Upper lobe of left lung (tissue), 6 donors: ENCODE measurements around the gene PPP2R2C. TPM values are rescaled to one million over a fixed set of nuclear protein-coding genes. Genes with fewer than 3 reads are reported as not detected.

Experiments used
- ATAC-seq, 2 donors: fragments of 200-7000 bp; cut with Tn5 transposase; one replicate each; pipeline ENCODE4 v1.9.1; 2022; ENCODE audit warnings: mild to moderate bottlenecking in 2 of 2, moderate library complexity in 2 of 2; ENCODE audit not compliant: low FRiP score in 2 of 2
- DNase-seq, 2 donors: peaks; one replicate each; pipeline ENCODE4 v3.0.0-alpha.2; 2019 to 2020
- H3K27ac ChIP-seq, 4 donors: fragments of 200-600 bp; sonication (generic); one replicate each; pipeline ENCODE4 v1.5.1; 2016 to 2019
- H3K27me3 ChIP-seq, 4 donors: fragments of 200-600 bp; sonication (generic); one replicate each; pipeline ENCODE4 v1.5.1; 2017 to 2019
- H3K36me3 ChIP-seq, 4 donors: fragments of 200-600 bp; sonication (generic); one replicate each; pipeline ENCODE4 v1.5.1; 2016 to 2019
- H3K4me1 ChIP-seq, 4 donors: fragments of 200-600 bp; sonication (generic); one replicate each; pipeline ENCODE4 v1.5.1; 2018 to 2019
- H3K4me3 ChIP-seq, 4 donors: fragments of 200-600 bp; sonication (generic); one replicate each; pipeline ENCODE4 v1.5.1; 2017 to 2019; ENCODE audit warnings: mild to moderate bottlenecking in 2 of 4, moderate library complexity in 1 of 4
- H3K9me3 ChIP-seq, 4 donors: fragments of 200-600 bp; sonication (generic); one replicate each; pipeline ENCODE4 v1.5.1; 2018 to 2019
- CTCF ChIP-seq, 6 experiments: fragments of 450-650 bp in 4 of 6; fragments of 200-600 bp in 2 of 6; sonication (generic) in 2 of 6; IDR thresholded peaks; one replicate each; pipeline ENCODE4 v1.5.1; 2016 to 2019; ENCODE audit warnings: antibody characterized with exemption in 6 of 6
- EP300 ChIP-seq, 4 donors: sonication (generic); formaldehyde crosslinking; IDR thresholded peaks; one replicate each; pipeline ENCODE4 v1.5.1; 2017; ENCODE audit warnings: antibody characterized with exemption in 4 of 4, control low read depth in 2 of 4
- POLR2A ChIP-seq, 4 donors: fragments of 450-650 bp; IDR thresholded peaks; one replicate each; pipeline ENCODE4 v1.5.1; 2016 to 2017; ENCODE audit warnings: antibody characterized with exemption in 4 of 4, mild to moderate bottlenecking in 2 of 4
- POLR2AphosphoS5 ChIP-seq, 2 donors: sonication (generic); formaldehyde crosslinking; IDR thresholded peaks; one replicate each; pipeline ENCODE4 v1.5.1; 2017; ENCODE audit warnings: antibody characterized with exemption in 2 of 2
- WGBS, 2 donors: methylation state at CpG; one replicate each; pipeline ENCODE4 v1.1.5; 2017 to 2018; 5-methylcytosine and 5-hydroxymethylcytosine counted together
- total RNA-seq, 6 donors: library from RNA; depleted of rRNA in 4 of 6; stranded (reverse); fragments of >200 nt in 4 of 6; gene quantifications; one replicate each; pipeline versions ENCODE4 v1.1.0 to v1.2.1, GENCODE V29; 2016 to 2021
- donor health status: DM: no; HTN: no; CAD: no; lungs with moderate emphysema.
- donor health status: DM: no; HTN: yes; CAD: no; lungs with severe emphysema.

The PPP2R2C gene
- total RNA-seq = under 1 TPM in 2 of 6 donors, not detected in 4; 0.09 to 0.17 TPM

GRCh38 chr4:6472387-6473263, at the start of gene PPP2R2C:
PPP2R2C (minus strand) TSS chr4:6472614; CDS start chr4:6472229, 385 bp downstream.
- TF ChIP-seq CTCF (IDR thresholded peaks at IDR 0.05) (no peak), POLR2AphosphoS5 (IDR thresholded peaks at IDR 0.05) (no peak), EP300 (IDR thresholded peaks at IDR 0.05) (no peak), POLR2A (IDR thresholded peaks at IDR 0.05) (no peak)
- Histone ChIP-seq H3K27me3 (peaks cover 0 to 27% (median 13%) of the 10 kb centered on the region in 4 donors), H3K27ac (no peak within 1 kb of the TSS), H3K4me3 (no peak within 1 kb of the TSS), H3K36me3 (no peaks in the 10 kb centered on the region), H3K9me3 (no peaks in the 10 kb centered on the region), H3K4me1 (peaks cover 10 to 20% (median 14%) of the 10 kb centered on the region in 4 donors)
- DNase-seq (no peak), ATAC-seq (no peak)
- WGBS, 2 donors = 9 to 10% methylated on average over 11 to 18 of the region's 86 CpGs

- TF ChIP-seq POLR2AphosphoS5 (IDR thresholded peaks at IDR 0.05) = no peak
- TF ChIP-seq EP300 (IDR thresholded peaks at IDR 0.05) = no peak
- TF ChIP-seq POLR2A (IDR thresholded peaks at IDR 0.05) = no peak
- no peak for TF ChIP-seq CTCF (IDR thresholded peaks at IDR 0.05)
- no peaks in the 10 kb centered on the region for H3K9me3 ChIP-seq
- 83 to 85% methylated on average over 6 of the region's 6 CpGs for WGBS, 2 donors
- H3K4me3 ChIP-seq = no peak overlapping the region
- H3K4me1 ChIP-seq = no peaks in the 10 kb centered on the region
- no peak overlapping the region for H3K27ac ChIP-seq
- no peak for ATAC-seq
- H3K27me3 ChIP-seq = no peaks in the 10 kb centered on the region
- no peak for DNase-seq
- no peaks in the 10 kb centered on the region for H3K36me3 ChIP-seq
Measured at GRCh38 chr4:6520978-6521377, 48.6 kb upstream of the PPP2R2C start.

- no peak for ATAC-seq
- H3K4me3 ChIP-seq = no peak overlapping the region
- H3K27ac ChIP-seq = no peak overlapping the region
- no peaks in the 10 kb centered on the region for H3K36me3 ChIP-seq
- no peaks in the 10 kb centered on the region for H3K27me3 ChIP-seq
- TF ChIP-seq POLR2A (IDR thresholded peaks at IDR 0.05) (no peak), POLR2AphosphoS5 (IDR thresholded peaks at IDR 0.05) (no peak), CTCF (IDR thresholded peaks at IDR 0.05) (no peak), EP300 (IDR thresholded peaks at IDR 0.05) (no peak)
- no peak for DNase-seq
- H3K4me1 ChIP-seq = no peaks in the 10 kb centered on the region
- WGBS, 2 donors = 56 to 58% methylated on average over 10 to 11 of the region's 11 CpGs
- no peaks in the 10 kb centered on the region for H3K9me3 ChIP-seq
Measured at GRCh38 chr4:6520051-6520636, 47.7 kb upstream of the PPP2R2C start.

- no peak overlapping the region for H3K27ac ChIP-seq
- DNase-seq = no peak
- H3K4me1 ChIP-seq = no peaks in the 10 kb centered on the region
- H3K36me3 ChIP-seq = no peaks in the 10 kb centered on the region
- TF ChIP-seq EP300 (IDR thresholded peaks at IDR 0.05) (no peak), POLR2A (IDR thresholded peaks at IDR 0.05) (no peak), POLR2AphosphoS5 (IDR thresholded peaks at IDR 0.05) (no peak), CTCF (IDR thresholded peaks at IDR 0.05) (no peak)
- H3K27me3 ChIP-seq = no peaks in the 10 kb centered on the region
- no peak overlapping the region for H3K4me3 ChIP-seq
- no peaks in the 10 kb centered on the region for H3K9me3 ChIP-seq
- WGBS, 2 donors = 58 to 83% methylated on average over 1 to 2 of the region's 2 CpGs
- no peak for ATAC-seq
Measured at GRCh38 chr4:6517171-6517570, 44.8 kb upstream of the PPP2R2C start.
